HEK293 (cell line): ENCODE measurements around the gene CAPN15.

Source experiments
- EGR2 ChIP-seq: fragments of 450-650 bp; formaldehyde crosslinking; IDR thresholded peaks from 2 replicates; pipeline ENCODE4 v1.5.1; 2016; ENCODE audit warnings: low read depth, missing biosample characterization, missing genetic modification characterization
- FEZF1 ChIP-seq: fragments of 450-650 bp; formaldehyde crosslinking; IDR thresholded peaks from 2 replicates; pipeline ENCODE4 v1.5.1; 2016; ENCODE audit warnings: missing biosample characterization, missing genetic modification characterization
- HIC1 ChIP-seq: fragments of 450-650 bp; formaldehyde crosslinking; IDR thresholded peaks from 2 replicates; pipeline ENCODE4 v1.5.1; 2016; ENCODE audit warnings: missing biosample characterization, missing genetic modification characterization
- ZBTB48 ChIP-seq: fragments of 450-650 bp; formaldehyde crosslinking; IDR thresholded peaks from 2 replicates; pipeline ENCODE4 v1.5.1; 2016; ENCODE audit warnings: missing biosample characterization, missing genetic modification characterization
- ZFHX2 ChIP-seq: fragments of 450-650 bp; formaldehyde crosslinking; conservative IDR thresholded peaks from 2 replicates; pipeline ENCODE4 v1.5.1; 2016; ENCODE audit warnings: missing biosample characterization, missing genetic modification characterization
- ZFP3 ChIP-seq: fragments of 450-650 bp; formaldehyde crosslinking; IDR thresholded peaks from 2 replicates; pipeline ENCODE4 v1.5.1; 2016; ENCODE audit warnings: low read depth, missing biosample characterization, missing genetic modification characterization
- ZFP37 ChIP-seq: fragments of 450-650 bp; formaldehyde crosslinking; IDR thresholded peaks from 2 replicates; pipeline ENCODE4 v1.5.1; 2016; ENCODE audit warnings: missing biosample characterization, missing genetic modification characterization
- ZNF169 ChIP-seq: fragments of 450-650 bp; formaldehyde crosslinking; IDR thresholded peaks from 2 replicates; pipeline ENCODE4 v1.5.1; 2016; ENCODE audit warnings: missing biosample characterization, missing genetic modification characterization
- ZNF184 ChIP-seq: fragments of 450-650 bp; IDR thresholded peaks from 2 replicates; pipeline ENCODE4 v1.5.1; 2018; ENCODE audit warnings: missing biosample characterization, mild to moderate bottlenecking, missing genetic modification characterization
- ZNF23 ChIP-seq: fragments of 450-650 bp; formaldehyde crosslinking; IDR thresholded peaks from 2 replicates; pipeline ENCODE4 v1.5.1; 2016; ENCODE audit warnings: missing biosample characterization, missing genetic modification characterization, borderline replicate concordance
- ZNF274 ChIP-seq, 2 experiments: fragments of 200-500 bp in 1 of 2; fragments of 450-650 bp in 1 of 2; sonication (Bioruptor generic) in 1 of 2; formaldehyde crosslinking in 1 of 2; IDR thresholded peaks; 2 replicates each; pipeline versions ENCODE4 v1.5.1 to v1.6.1; 2014 to 2016; ENCODE audit warnings: borderline replicate concordance in 1 of 2, inconsistent platforms in 1 of 2, low read length in 1 of 2, missing biosample characterization in 1 of 2, missing genetic modification characterization in 1 of 2
- ZNF335 ChIP-seq: fragments of 450-650 bp; formaldehyde crosslinking; conservative IDR thresholded peaks from 2 replicates; pipeline ENCODE4 v1.5.1; 2016; ENCODE audit warnings: missing biosample characterization, missing genetic modification characterization
- ZNF350 ChIP-seq: fragments of 450-650 bp; formaldehyde crosslinking; IDR thresholded peaks from 2 replicates; pipeline ENCODE4 v1.5.0; 2017; ENCODE audit warnings: missing biosample characterization, mild to moderate bottlenecking, missing genetic modification characterization
- ZNF366 ChIP-seq: fragments of 450-650 bp; formaldehyde crosslinking; conservative IDR thresholded peaks from 2 replicates; pipeline ENCODE4 v1.5.1; 2016; ENCODE audit warnings: missing biosample characterization, missing genetic modification characterization
- ZNF391 ChIP-seq: fragments of 450-650 bp; formaldehyde crosslinking; IDR thresholded peaks from 2 replicates; pipeline ENCODE4 v1.5.1; 2016; ENCODE audit warnings: low read depth, missing biosample characterization, missing genetic modification characterization, borderline replicate concordance
- ZNF48 ChIP-seq: fragments of 450-650 bp; formaldehyde crosslinking; IDR thresholded peaks from 2 replicates; pipeline ENCODE4 v1.5.1; 2016; ENCODE audit warnings: missing biosample characterization, missing genetic modification characterization
- ZNF514 ChIP-seq: fragments of 450-650 bp; formaldehyde crosslinking; IDR thresholded peaks from 2 replicates; pipeline ENCODE4 v1.5.1; 2016; ENCODE audit warnings: missing biosample characterization, missing genetic modification characterization
- ZNF560 ChIP-seq: fragments of 450-650 bp; formaldehyde crosslinking; IDR thresholded peaks from 2 replicates; pipeline ENCODE4 v1.5.1; 2017; ENCODE audit warnings: missing biosample characterization, missing genetic modification characterization, borderline replicate concordance
- ZNF664 ChIP-seq: fragments of 450-650 bp; formaldehyde crosslinking; IDR thresholded peaks from 2 replicates; pipeline ENCODE4 v1.5.1; 2016; ENCODE audit warnings: missing biosample characterization, missing genetic modification characterization
- ZNF791 ChIP-seq: fragments of 450-650 bp; formaldehyde crosslinking; IDR thresholded peaks from 2 replicates; pipeline ENCODE4 v1.5.1; 2016; ENCODE audit warnings: missing biosample characterization, missing genetic modification characterization
- ZNF830 ChIP-seq: fragments of 450-650 bp; IDR thresholded peaks from 2 replicates; pipeline ENCODE4 v1.5.0; 2018; ENCODE audit warnings: missing biosample characterization, missing genetic modification characterization, low read depth, mild to moderate bottlenecking, moderate library complexity
- ZSCAN23 ChIP-seq: fragments of 450-650 bp; formaldehyde crosslinking; IDR thresholded peaks from 2 replicates; pipeline ENCODE4 v1.5.1; 2016; ENCODE audit warnings: missing biosample characterization, missing genetic modification characterization
- ZSCAN4 ChIP-seq: fragments of 450-650 bp; formaldehyde crosslinking; IDR thresholded peaks from 2 replicates; pipeline ENCODE4 v1.5.1; 2017; ENCODE audit warnings: missing biosample characterization, missing genetic modification characterization
- TF ChIP-seq, protein P1 (sequence below): fragments of 450-650 bp; formaldehyde crosslinking; IDR thresholded peaks from 2 replicates; pipeline ENCODE4 v1.5.1; 2016; ENCODE audit warnings: missing biosample characterization, missing genetic modification characterization
- TF ChIP-seq, protein P2 (sequence below): fragments of 450-650 bp; formaldehyde crosslinking; IDR thresholded peaks from 2 replicates; pipeline ENCODE4 v1.5.1; 2017; ENCODE audit warnings: missing biosample characterization, missing genetic modification characterization
- TF ChIP-seq, protein P3 (sequence below): fragments of 450-650 bp; formaldehyde crosslinking; IDR thresholded peaks from 2 replicates; pipeline ENCODE4; 2016; ENCODE audit warnings: missing biosample characterization, missing genetic modification characterization
- TF ChIP-seq, protein P4 (sequence below): fragments of 450-650 bp; formaldehyde crosslinking; IDR thresholded peaks from 2 replicates; pipeline ENCODE4 v1.5.1; 2016; ENCODE audit warnings: missing biosample characterization, missing genetic modification characterization

CAPN15 gene

DNA sequence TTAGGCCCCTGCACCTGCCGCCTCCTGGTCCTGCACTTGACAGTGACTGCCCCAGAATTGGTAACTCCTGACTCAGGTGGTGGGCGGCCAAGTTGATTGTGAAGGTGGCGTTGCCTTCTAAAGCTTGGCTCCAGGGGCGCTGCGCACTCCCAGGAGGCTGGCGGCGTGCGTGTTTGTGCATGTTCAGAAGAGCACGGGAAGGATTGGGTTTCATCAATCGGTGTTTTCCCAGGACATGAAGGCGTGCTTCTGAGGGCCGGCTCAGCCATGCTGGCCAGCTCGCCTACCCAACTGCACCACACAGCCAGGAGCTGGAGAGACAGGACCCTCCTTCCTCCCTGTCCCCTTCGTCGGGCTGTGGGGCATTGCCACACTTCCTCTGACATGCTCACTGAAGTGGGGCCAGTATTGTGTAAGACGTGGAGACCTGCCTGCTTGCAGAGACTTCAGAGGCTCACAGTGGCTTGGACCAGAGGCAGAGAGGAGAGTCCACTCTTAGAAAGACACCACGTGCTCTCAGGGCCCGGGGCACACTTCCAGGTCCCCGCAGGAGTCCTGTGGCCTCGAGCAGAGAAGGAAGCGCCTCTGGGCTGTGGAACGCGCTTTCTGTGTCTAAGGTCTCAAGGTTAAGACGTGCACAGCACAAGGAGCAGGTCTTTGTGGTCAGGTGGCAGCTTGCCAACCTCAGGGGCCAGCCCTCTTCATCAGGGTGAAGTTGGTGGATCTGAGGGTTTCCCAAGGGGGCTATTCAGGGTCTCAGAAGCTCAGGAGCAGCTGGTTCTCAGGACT is 65.2 kb downstream of the CAPN15 start (continued):
- TF ChIP-seq, protein P1, sequence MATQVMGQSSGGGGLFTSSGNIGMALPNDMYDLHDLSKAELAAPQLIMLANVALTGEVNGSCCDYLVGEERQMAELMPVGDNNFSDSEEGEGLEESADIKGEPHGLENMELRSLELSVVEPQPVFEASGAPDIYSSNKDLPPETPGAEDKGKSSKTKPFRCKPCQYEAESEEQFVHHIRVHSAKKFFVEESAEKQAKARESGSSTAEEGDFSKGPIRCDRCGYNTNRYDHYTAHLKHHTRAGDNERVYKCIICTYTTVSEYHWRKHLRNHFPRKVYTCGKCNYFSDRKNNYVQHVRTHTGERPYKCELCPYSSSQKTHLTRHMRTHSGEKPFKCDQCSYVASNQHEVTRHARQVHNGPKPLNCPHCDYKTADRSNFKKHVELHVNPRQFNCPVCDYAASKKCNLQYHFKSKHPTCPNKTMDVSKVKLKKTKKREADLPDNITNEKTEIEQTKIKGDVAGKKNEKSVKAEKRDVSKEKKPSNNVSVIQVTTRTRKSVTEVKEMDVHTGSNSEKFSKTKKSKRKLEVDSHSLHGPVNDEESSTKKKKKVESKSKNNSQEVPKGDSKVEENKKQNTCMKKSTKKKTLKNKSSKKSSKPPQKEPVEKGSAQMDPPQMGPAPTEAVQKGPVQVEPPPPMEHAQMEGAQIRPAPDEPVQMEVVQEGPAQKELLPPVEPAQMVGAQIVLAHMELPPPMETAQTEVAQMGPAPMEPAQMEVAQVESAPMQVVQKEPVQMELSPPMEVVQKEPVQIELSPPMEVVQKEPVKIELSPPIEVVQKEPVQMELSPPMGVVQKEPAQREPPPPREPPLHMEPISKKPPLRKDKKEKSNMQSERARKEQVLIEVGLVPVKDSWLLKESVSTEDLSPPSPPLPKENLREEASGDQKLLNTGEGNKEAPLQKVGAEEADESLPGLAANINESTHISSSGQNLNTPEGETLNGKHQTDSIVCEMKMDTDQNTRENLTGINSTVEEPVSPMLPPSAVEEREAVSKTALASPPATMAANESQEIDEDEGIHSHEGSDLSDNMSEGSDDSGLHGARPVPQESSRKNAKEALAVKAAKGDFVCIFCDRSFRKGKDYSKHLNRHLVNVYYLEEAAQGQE (tag by site-specific recombination), result no peak
- TF ChIP-seq ZNF664 (tag by site-specific recombination) (no peak), ZNF366 (tag by site-specific recombination) (peak; percentile 44; the same call in 1 of the 2 replicates), ZNF830 (no peak), EGR2 (tag by site-specific recombination) (peak; percentile 89), ZBTB48 (no peak), ZNF391 (tag by site-specific recombination) (no peak; the same call in 1 of the 2 replicates), ZNF169 (tag by site-specific recombination) (no peak), ZFP37 (tag by site-specific recombination) (no peak), ZNF514 (no peak), ZFP3 (no peak), ZNF350 (no peak), ZNF791 (no peak), ZSCAN23 (tag by site-specific recombination) (no peak), ZFHX2 (tag by site-specific recombination) (peak; percentile 90), ZNF335 (tag by site-specific recombination) (0 out of 2 replicates have a peak, but pooled peaks have one; percentile 14), ZNF184 (no peak), ZNF274 (IDR thresholded peaks at IDR 0.05; ENCODE audit: low read length) (no peak), ZNF274 (tag by site-specific recombination; IDR thresholded peaks at IDR 0.05; ENCODE audit: borderline replicate concordance) (no peak), HIC1 (tag by site-specific recombination) (peak; percentile 85; the same call in 1 of the 2 replicates), ZSCAN4 (tag by site-specific recombination) (no peak), FEZF1 (tag by site-specific recombination) (no peak), ZNF23 (tag by site-specific recombination) (no peak), ZNF48 (no peak), ZNF560 (no peak)
- TF ChIP-seq, protein P2, sequence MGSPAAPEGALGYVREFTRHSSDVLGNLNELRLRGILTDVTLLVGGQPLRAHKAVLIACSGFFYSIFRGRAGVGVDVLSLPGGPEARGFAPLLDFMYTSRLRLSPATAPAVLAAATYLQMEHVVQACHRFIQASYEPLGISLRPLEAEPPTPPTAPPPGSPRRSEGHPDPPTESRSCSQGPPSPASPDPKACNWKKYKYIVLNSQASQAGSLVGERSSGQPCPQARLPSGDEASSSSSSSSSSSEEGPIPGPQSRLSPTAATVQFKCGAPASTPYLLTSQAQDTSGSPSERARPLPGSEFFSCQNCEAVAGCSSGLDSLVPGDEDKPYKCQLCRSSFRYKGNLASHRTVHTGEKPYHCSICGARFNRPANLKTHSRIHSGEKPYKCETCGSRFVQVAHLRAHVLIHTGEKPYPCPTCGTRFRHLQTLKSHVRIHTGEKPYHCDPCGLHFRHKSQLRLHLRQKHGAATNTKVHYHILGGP (tag by site-specific recombination), result no peak
- TF ChIP-seq, protein P3, sequence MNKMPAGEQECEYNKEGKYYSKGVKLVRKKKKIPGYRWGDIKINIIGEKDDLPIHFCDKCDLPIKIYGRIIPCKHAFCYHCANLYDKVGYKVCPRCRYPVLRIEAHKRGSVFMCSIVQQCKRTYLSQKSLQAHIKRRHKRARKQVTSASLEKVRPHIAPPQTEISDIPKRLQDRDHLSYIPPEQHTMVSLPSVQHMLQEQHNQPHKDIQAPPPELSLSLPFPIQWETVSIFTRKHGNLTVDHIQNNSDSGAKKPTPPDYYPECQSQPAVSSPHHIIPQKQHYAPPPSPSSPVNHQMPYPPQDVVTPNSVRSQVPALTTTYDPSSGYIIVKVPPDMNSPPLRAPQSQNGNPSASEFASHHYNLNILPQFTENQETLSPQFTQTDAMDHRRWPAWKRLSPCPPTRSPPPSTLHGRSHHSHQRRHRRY, result no peak
- TF ChIP-seq, protein P4, sequence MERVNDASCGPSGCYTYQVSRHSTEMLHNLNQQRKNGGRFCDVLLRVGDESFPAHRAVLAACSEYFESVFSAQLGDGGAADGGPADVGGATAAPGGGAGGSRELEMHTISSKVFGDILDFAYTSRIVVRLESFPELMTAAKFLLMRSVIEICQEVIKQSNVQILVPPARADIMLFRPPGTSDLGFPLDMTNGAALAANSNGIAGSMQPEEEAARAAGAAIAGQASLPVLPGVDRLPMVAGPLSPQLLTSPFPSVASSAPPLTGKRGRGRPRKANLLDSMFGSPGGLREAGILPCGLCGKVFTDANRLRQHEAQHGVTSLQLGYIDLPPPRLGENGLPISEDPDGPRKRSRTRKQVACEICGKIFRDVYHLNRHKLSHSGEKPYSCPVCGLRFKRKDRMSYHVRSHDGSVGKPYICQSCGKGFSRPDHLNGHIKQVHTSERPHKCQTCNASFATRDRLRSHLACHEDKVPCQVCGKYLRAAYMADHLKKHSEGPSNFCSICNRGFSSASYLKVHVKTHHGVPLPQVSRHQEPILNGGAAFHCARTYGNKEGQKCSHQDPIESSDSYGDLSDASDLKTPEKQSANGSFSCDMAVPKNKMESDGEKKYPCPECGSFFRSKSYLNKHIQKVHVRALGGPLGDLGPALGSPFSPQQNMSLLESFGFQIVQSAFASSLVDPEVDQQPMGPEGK (tag by site-specific recombination), result peak; percentile 54
